Thymus (tissue), 11 donors: ENCODE results near the gene GNB1. TPM values are rescaled to one million over a fixed set of nuclear protein-coding genes. Genes with fewer than 3 reads are reported as not detected.
A peak's percentile ranks its signal among the peaks of the same experiment; 100 is the strongest.
"Not testable (repeated sequence)": the region's sequence is repeated elsewhere in the genome, so short reads cannot be mapped to it uniquely, and the experiment has no call there.

Experiments
- DNase-seq, 9 donors: peaks; one replicate each; pipeline ENCODE4 v3.0.0-alpha.2; 2013; ENCODE audit warnings: low spot score in 9 of 9, low read depth in 6 of 9, missing footprints in 1 of 9
- H3K27ac ChIP-seq, 2 donors: one replicate each; pipeline ENCODE4 v1.5.1; 2013; ENCODE audit warnings: control low read depth in 1 of 2, low read depth in 1 of 2, low read length in 1 of 2, mild to moderate bottlenecking in 1 of 2, moderate library complexity in 1 of 2
- H3K27me3 ChIP-seq, 2 donors: one replicate each; pipeline ENCODE4 v1.5.1; 2013; ENCODE audit warnings: low read length in 1 of 2; ENCODE audit not compliant: control insufficient read depth in 2 of 2, insufficient read depth in 1 of 2
- H3K36me3 ChIP-seq, 2 donors: one replicate each; pipeline ENCODE4 v1.5.1; 2013; ENCODE audit warnings: low read length in 1 of 2, mild to moderate bottlenecking in 1 of 2, moderate library complexity in 1 of 2; ENCODE audit not compliant: control insufficient read depth in 2 of 2, insufficient read depth in 2 of 2
- H3K4me1 ChIP-seq, 2 donors: one replicate each; pipeline ENCODE4 v1.5.1; 2013; ENCODE audit warnings: low read length in 2 of 2; ENCODE audit not compliant: control insufficient read depth in 2 of 2, insufficient read depth in 2 of 2
- H3K4me3 ChIP-seq, 2 donors: one replicate each; pipeline ENCODE4 v1.5.1; 2013; ENCODE audit warnings: low read length in 2 of 2, control low read depth in 1 of 2, mild to moderate bottlenecking in 1 of 2
- H3K9me3 ChIP-seq, 2 donors: one replicate each; pipeline ENCODE4 v1.5.1; 2013; ENCODE audit warnings: low read length in 1 of 2, mild to moderate bottlenecking in 1 of 2; ENCODE audit not compliant: control insufficient read depth in 2 of 2, insufficient read depth in 1 of 2
- WGBS: extraction: QIAGEN DNeasy Blood & Tissue Kit; methylation state at CpG from one replicate; pipeline ENCODE4 v1.1.7; 2013; 5-methylcytosine and 5-hydroxymethylcytosine counted together
- polyA plus RNA-seq: library from polyadenylated mRNA; stranded (reverse); fragments of 200-250 nt; gene quantifications from one replicate; pipeline ENCODE4 v1.2.3, GENCODE V29; 2013
- total RNA-seq: library from RNA; stranded (reverse); fragments of 120-200 nt; gene quantifications from one replicate; pipeline ENCODE4 v1.2.4, GENCODE V29; 2013
- donor health status: healthy.

The GNB1 gene
- total and polyA plus RNA-seq, 2 donors: 45.1 to 123 TPM

GRCh38 chr1:1893997-1894353, 3.1 kb upstream of the GNB1 start:
- Histone ChIP-seq H3K4me3 (no peak overlapping the region), H3K4me1 (peaks cover 10 to 39% of the 10 kb centered on the region in 2 donors), H3K27me3 (no peaks in the 10 kb centered on the region), H3K36me3 (no peaks in the 10 kb centered on the region), H3K27ac (no peak overlapping the region), H3K9me3 (no peaks in the 10 kb centered on the region)
- DNase-seq: no peak
- 98% methylated on average over 2 of the region's 2 CpGs for WGBS

- Histone ChIP-seq H3K4me1 (peaks cover 10 to 44% of the 10 kb centered on the region in 2 donors), H3K9me3 (no peaks in the 10 kb centered on the region), H3K27ac (no peak overlapping the region), H3K27me3 (no peaks in the 10 kb centered on the region), H3K4me3 (no peak overlapping the region), H3K36me3 (no peaks in the 10 kb centered on the region)
- WGBS: 97% methylated on average over 19 of the region's 19 CpGs
- no peak for DNase-seq
Measured at GRCh38 chr1:1893291-1893985, 2.6 kb upstream of the GNB1 start.

- H3K4me1 ChIP-seq: peaks cover 13 to 49% of the 10 kb centered on the region in 2 donors
- WGBS: 96% methylated on average over 7 of the region's 7 CpGs
- H3K9me3 ChIP-seq: no peaks in the 10 kb centered on the region
- H3K36me3 ChIP-seq: peaks cover 2 to 3% of the 10 kb centered on the region in 2 donors
- peak overlapping the region in 1 of 2 donors; percentile 95 for H3K4me3 ChIP-seq
- DNase-seq: no peak
- H3K27ac ChIP-seq: peak overlapping the region in 1 of 2 donors; percentile 43
- H3K27me3 ChIP-seq: no peaks in the 10 kb centered on the region
Measured at GRCh38 chr1:1892763-1893120, 1.9 kb upstream of the GNB1 start.

GRCh38 chr1:1892079-1892762, 1.3 kb upstream of the GNB1 start:
- Histone ChIP-seq H3K4me3 (peak overlapping the region; percentile 56 to 95), H3K27me3 (no peaks in the 10 kb centered on the region), H3K27ac (peak overlapping the region; percentile 75 to 94), H3K36me3 (peaks cover 2 to 3% of the 10 kb centered on the region in 2 donors), H3K9me3 (no peaks in the 10 kb centered on the region), H3K4me1 (peaks cover 13 to 49% of the 10 kb centered on the region in 2 donors)
- no peak for DNase-seq
- 55% methylated on average over 21 of the region's 21 CpGs for WGBS

GRCh38 chr1:1891349-1892078, 627 bp upstream of the GNB1 start:
- WGBS: 3% methylated on average over 59 of the region's 59 CpGs
- DNase-seq: peak in 4 of 9 donors; percentile 55 to 78 (median 63)
- Histone ChIP-seq H3K9me3 (no peaks in the 10 kb centered on the region), H3K27ac (peak overlapping the region; percentile 83 to 97), H3K27me3 (no peaks in the 10 kb centered on the region), H3K36me3 (peaks cover 2 to 3% of the 10 kb centered on the region in 2 donors), H3K4me3 (peak overlapping the region; percentile 56 to 95), H3K4me1 (peaks cover 13 to 49% of the 10 kb centered on the region in 2 donors)

- Histone ChIP-seq H3K36me3 (peaks cover 2 to 3% of the 10 kb centered on the region in 2 donors), H3K4me1 (peaks cover 13 to 37% of the 10 kb centered on the region in 2 donors), H3K27ac (peak overlapping the region; percentile 78 to 97), H3K4me3 (peak overlapping the region; percentile 75 to 95), H3K27me3 (no peaks in the 10 kb centered on the region), H3K9me3 (no peaks in the 10 kb centered on the region)
- DNase-seq: peak in 2 of 9 donors; percentile 24 to 59
- under 1% methylated on average over 88 of the region's 88 CpGs for WGBS
Measured at GRCh38 chr1:1889847-1890505, 911 bp downstream of the GNB1 start.

- H3K36me3 ChIP-seq: peaks cover 2 to 3% of the 10 kb centered on the region in 2 donors
- peak overlapping the region in 1 of 2 donors; percentile 32 for H3K27ac ChIP-seq
- no peaks in the 10 kb centered on the region for H3K27me3 ChIP-seq
- H3K4me3 ChIP-seq: peak overlapping the region; percentile 75 to 95
- DNase-seq: no peak
- no peaks in the 10 kb centered on the region for H3K9me3 ChIP-seq
- peaks cover 13 to 29% of the 10 kb centered on the region in 2 donors for H3K4me1 ChIP-seq
- WGBS: 18% methylated on average over 9 of the region's 9 CpGs
Measured at GRCh38 chr1:1889090-1889750, 1.7 kb downstream of the GNB1 start.

GRCh38 chr1:1883890-1884289, 7.0 kb downstream of the GNB1 start:
- H3K9me3 ChIP-seq, H3K36me3 ChIP-seq, H3K27ac ChIP-seq, H3K4me3 ChIP-seq, DNase-seq, H3K4me1 ChIP-seq, H3K27me3 ChIP-seq: not testable (repeated sequence)
- 94% methylated on average over 11 of the region's 11 CpGs for WGBS
